ENCODE results near the gene KRTAP24-1. TPM values are rescaled to one million over a fixed set of nuclear protein-coding genes. Genes with fewer than 3 reads are reported as not detected.

The KRTAP24-1 gene
- total and polyA plus RNA-seq, 9 of the 15 experiments (the other 6 are each of a cell fraction or from before 2014, with no cell fraction given) = not detected

DNA sequence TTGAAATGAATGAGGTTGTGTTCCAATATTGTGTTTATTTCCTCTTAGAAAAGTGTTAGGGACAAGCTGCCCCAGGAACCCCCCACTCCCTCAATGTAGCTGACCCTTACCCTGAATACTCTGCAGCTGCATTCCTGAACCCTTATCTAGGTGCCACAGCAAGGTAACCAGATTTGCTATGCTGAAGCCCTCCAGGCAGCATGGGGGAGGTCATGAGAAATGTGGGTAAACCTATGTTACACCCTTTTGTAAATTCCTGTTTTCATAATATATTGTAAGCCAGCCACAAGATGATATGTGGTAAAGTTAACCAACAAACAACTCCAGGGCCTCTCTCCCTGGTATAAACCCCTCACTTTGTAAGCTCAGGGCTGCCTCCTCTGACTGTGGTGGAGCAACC, 39.1 kb downstream of the KRTAP24-1 start (continued):
- TF ChIP-seq, protein P1, sequence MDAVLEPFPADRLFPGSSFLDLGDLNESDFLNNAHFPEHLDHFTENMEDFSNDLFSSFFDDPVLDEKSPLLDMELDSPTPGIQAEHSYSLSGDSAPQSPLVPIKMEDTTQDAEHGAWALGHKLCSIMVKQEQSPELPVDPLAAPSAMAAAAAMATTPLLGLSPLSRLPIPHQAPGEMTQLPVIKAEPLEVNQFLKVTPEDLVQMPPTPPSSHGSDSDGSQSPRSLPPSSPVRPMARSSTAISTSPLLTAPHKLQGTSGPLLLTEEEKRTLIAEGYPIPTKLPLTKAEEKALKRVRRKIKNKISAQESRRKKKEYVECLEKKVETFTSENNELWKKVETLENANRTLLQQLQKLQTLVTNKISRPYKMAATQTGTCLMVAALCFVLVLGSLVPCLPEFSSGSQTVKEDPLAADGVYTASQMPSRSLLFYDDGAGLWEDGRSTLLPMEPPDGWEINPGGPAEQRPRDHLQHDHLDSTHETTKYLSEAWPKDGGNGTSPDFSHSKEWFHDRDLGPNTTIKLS (IDR thresholded peaks at IDR 0.05; ENCODE audit: borderline replicate concordance, low read depth) = no peak
- TF ChIP-seq SRSF7 (optimal IDR thresholded peaks at IDR 0.05; ENCODE audit: low read depth, low read length) = no peak

DNA sequence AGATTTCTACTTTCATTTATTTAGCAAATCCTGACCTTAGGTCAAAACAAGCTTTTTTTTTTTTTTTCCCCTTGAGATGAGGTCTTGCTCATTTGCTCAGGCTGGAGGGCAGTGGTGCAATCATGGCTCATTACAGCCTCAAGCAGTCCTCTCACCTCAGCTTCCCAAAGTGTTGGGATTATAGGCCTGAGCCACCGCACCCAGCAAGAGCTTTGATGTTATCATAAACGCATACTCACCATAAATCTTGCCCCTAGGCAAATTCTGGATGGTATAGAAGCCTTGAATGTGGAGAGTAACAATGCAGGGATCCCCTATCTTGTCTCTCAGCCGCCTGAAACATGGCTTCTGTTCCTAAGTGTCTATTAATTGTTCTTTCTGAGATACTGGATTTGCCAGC, 42.1 kb downstream of the KRTAP24-1 start:
- in situ Hi-C loops (cut with MboI) = no loop called here
- Histone ChIP-seq H3K9me1 (ENCODE audit: control insufficient read depth, insufficient read depth, low read length) (no peaks in the 10 kb centered on the region), H4K20me1 (replicated peaks; ENCODE audit: control insufficient read depth, insufficient read depth, low read length) (no peaks in the 10 kb centered on the region), H3K27ac (ENCODE audit: extremely low read depth, low read depth, low read length) (no peak overlapping the region), H3K79me2 (ENCODE audit: control insufficient read depth, insufficient read depth, low read length) (no peaks in the 10 kb centered on the region), H3K36me3 (ENCODE audit: control insufficient read depth, insufficient read depth, low read length) (no peaks in the 10 kb centered on the region), H3K9ac (ENCODE audit: insufficient read depth in 1 of 2, low read depth in 2 of 2, low read length in 2 of 2) (no peak overlapping the region), H3K27me3 (ENCODE audit: control insufficient read depth in 2 of 2, insufficient read depth in 2 of 2, low read length in 2 of 2) (no peaks in the 10 kb centered on the region), H3K9me3 (replicated peaks; ENCODE audit: control insufficient read depth, insufficient read depth, low read depth, low read length) (no peaks in the 10 kb centered on the region), H3K4me1 (replicated peaks in 1 of 2; ENCODE audit: control insufficient read depth in 2 of 2, insufficient read depth in 2 of 2, low read length in 2 of 2) (no peaks in the 10 kb centered on the region), H3K4me2 (ENCODE audit: insufficient read depth, low read length) (no peak overlapping the region), H2AFZ (ENCODE audit: low read depth, low read length) (no peak overlapping the region), H3K4me3 (no peak overlapping the region)
- FAIRE-seq (no peak), DNase-seq (ENCODE audit: extremely low read depth in 1 of 4, low spot score in 3 of 4) (no peak), ATAC-seq (no peak)
- CTCF ChIA-PET (ENCODE audit: low intra/inter-chr PET ratio) = interaction anchor here (0.7 kb wide), 1 partner anchor 11 kb away, joined by 3 read pairs; no protein-coding TSS in a partner anchor
- POLR2A ChIA-PET = no interaction called here
- WGBS (ENCODE audit: insufficient coverage, low coverage, missing lambda C conversion rate) = 0% methylated on average over 3 of the region's 3 CpGs
- no peak for TF ChIP-seq ZBTB7A (IDR thresholded peaks at IDR 0.05; ENCODE audit: borderline replicate concordance, control insufficient read depth, low read depth, low read length)
- TF ChIP-seq CC2D1A (IDR thresholded peaks at IDR 0.05) = no peak
- no peak for TF ChIP-seq MXI1 (IDR thresholded peaks at IDR 0.05; ENCODE audit: low read depth, low read length)
- no peak for TF ChIP-seq HMG20A (CRISPR knock-in tag; conservative IDR thresholded peaks at IDR 0.05)
- TF ChIP-seq U2AF2 (optimal IDR thresholded peaks at IDR 0.05; ENCODE audit: low read depth, low read length) = no peak
- TF ChIP-seq FOXJ2 (tag; IDR thresholded peaks at IDR 0.05) = no peak
- TF ChIP-seq, protein P2, sequence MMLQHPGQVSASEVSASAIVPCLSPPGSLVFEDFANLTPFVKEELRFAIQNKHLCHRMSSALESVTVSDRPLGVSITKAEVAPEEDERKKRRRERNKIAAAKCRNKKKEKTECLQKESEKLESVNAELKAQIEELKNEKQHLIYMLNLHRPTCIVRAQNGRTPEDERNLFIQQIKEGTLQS (IDR thresholded peaks at IDR 0.05) = no peak
- TF ChIP-seq, protein P2 (CRISPR knock-in tag; conservative IDR thresholded peaks at IDR 0.05) = no peak
- no peak for TF ChIP-seq JUNB (CRISPR knock-in tag; conservative IDR thresholded peaks at IDR 0.05)
- TF ChIP-seq FOXA3 (CRISPR knock-in tag; conservative IDR thresholded peaks at IDR 0.05 in 1 of 2, IDR thresholded peaks at IDR 0.05 in 1 of 2) = no peak
- BruUV-seq (replicated peaks) = no TSS peak
- intact Hi-C loops (cut with micrococcal nuclease) = no loop called here

Measured in K562 (cell line).